Measurements from ENCODE around the gene ATP8B1. TPM values are rescaled to one million over a fixed set of nuclear protein-coding genes. Genes with fewer than 3 reads are reported as not detected.

ATP8B1 gene
- total and polyA plus RNA-seq, 7 donors, result 8.1 to 94.1 (median 18.0) TPM

GRCh38 chr18:57655740-57656139, 147.4 kb downstream of the ATP8B1 start:
- peaks cover 0 to 37% (median 2%) of the 10 kb centered on the region in 4 donors for H3K36me3 ChIP-seq

DNA sequence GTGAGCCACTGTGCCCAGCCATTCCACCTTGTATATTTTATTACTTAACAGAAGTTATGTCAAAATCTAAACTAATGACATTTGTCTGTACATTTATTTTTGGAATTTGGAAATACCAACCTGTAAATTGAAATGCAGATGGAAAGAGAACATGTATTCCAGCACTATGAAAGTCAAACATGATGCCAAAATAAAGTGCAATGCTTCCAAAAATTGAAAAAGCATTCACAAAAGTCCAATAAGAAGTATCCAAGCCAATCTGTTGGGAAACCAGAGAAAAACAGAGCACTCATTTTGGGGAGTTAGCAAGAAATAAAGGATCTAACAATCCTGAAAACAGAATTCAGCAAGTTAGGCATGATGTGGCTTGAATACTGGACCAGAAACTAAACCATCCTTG, 151.2 kb downstream of the ATP8B1 start:
- DNase-seq, result no peak
- intact Hi-C loops (cut with DNase I), result no loop called here
- Histone ChIP-seq H3K4me3 (no peak overlapping the region), H3K27ac (no peak overlapping the region), H3K36me3 (peaks cover 0 to 34% (median 4%) of the 10 kb centered on the region in 4 donors), H3K4me1 (no peaks in the 10 kb centered on the region), H3K9me3 (peaks cover 0 to 6% (median 5%) of the 10 kb centered on the region in 4 donors), H3K27me3 (no peaks in the 10 kb centered on the region)
- TF ChIP-seq POLR2AphosphoS5 (IDR thresholded peaks at IDR 0.05) (no peak), POLR2A (IDR thresholded peaks at IDR 0.05) (no peak), CTCF (IDR thresholded peaks at IDR 0.05) (no peak), EP300 (IDR thresholded peaks at IDR 0.05) (no peak)

More at GRCh38 chr18:57655740-57656139, 147.4 kb downstream of the ATP8B1 start:
- Histone ChIP-seq H3K4me3 (no peak overlapping the region), H3K27ac (no peak overlapping the region), H3K27me3 (no peaks in the 10 kb centered on the region), H3K4me1 (no peaks in the 10 kb centered on the region), H3K9me3 (peaks cover 0 to 6% (median 5%) of the 10 kb centered on the region in 4 donors)
- no peak for DNase-seq
- no peak for TF ChIP-seq CTCF (IDR thresholded peaks at IDR 0.05)
- TF ChIP-seq POLR2A (IDR thresholded peaks at IDR 0.05), result no peak
- no peak for TF ChIP-seq EP300 (IDR thresholded peaks at IDR 0.05)
- no peak for TF ChIP-seq POLR2AphosphoS5 (IDR thresholded peaks at IDR 0.05)
- intact Hi-C loops (cut with DNase I), result no loop called here
- WGBS, 2 donors, result 92 to 98% methylated on average over 2 of the region's 2 CpGs

DNA sequence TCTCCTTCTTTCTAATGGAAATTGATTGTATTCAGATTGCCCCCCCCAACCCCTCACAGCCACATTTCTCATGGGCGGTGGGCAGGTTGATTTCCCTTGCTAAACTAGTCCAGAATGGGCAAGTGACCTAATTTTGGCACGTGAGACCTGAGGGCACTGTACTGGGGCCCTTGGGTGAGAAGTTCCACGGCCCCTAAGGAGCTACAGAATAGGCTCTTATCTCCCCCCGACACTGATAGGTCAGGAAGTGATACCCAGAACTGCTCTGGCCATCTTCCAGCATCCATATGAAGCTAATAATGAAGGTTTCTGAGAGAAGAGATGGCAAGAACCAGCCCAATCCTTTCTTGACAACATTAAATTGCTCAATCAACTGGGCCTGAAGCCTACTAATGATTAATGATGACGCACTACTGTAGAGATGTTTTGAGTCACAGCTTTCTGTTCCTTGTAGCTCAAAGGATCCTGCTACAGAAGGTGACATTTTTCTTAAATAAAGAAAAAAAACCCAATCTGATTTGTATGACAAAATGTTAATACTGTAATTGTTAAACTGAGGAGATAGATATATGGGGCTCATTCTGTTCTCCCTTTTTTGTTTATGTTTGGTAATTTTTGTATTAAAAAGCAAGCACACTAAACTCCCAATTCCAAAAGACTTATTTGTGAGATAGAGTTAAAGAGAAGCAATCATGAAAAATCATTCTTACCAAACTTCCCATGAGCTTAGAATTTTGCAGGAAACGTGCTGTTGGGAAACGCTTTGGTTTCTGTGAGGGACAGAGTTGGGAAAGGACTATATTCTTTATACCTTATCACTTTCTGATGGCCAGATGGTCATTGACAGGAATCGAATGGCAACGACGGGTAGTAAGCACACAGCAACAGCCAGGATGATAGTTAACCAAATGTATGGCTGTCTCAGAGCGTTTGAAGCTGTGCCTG, 153.3 kb downstream of the ATP8B1 start:
- H3K36me3 ChIP-seq, result peaks cover 0 to 22% (median 4%) of the 10 kb centered on the region in 4 donors
- 82 to 91% methylated on average over 11 of the region's 11 CpGs for WGBS, 2 donors

DNA sequence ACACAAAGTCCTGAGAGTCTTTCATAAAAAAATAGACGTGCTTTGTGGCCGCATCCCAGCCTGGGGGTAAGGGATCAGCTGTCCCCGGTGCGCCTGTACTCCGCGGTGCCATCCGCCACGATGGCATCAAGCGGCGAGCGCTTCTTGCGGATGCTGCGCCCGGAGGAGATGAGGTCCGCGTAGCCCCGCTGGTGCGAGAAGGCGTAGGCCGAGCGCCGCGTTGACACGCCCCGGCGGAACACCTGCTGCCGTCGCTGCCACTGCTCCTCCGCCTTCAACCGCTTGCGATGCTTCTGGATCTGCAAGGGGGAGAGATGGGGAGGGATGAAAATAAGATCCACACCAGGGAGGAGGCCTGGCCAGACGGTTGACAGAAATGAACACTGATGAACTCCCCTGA, 154.7 kb downstream of the ATP8B1 start:
- DNase-seq, result no peak
- WGBS, 2 donors, result 93 to 95% methylated on average over 32 of the region's 32 CpGs
- H3K9me3 ChIP-seq, result no peaks in the 10 kb centered on the region
- no peak overlapping the region for H3K27ac ChIP-seq
- H3K27me3 ChIP-seq, result no peaks in the 10 kb centered on the region
- TF ChIP-seq POLR2AphosphoS5 (IDR thresholded peaks at IDR 0.05) (no peak), POLR2A (IDR thresholded peaks at IDR 0.05) (no peak), CTCF (IDR thresholded peaks at IDR 0.05) (no peak), EP300 (IDR thresholded peaks at IDR 0.05) (no peak)
- no peaks in the 10 kb centered on the region for H3K4me1 ChIP-seq
- peaks cover 0 to 20% (median 4%) of the 10 kb centered on the region in 4 donors for H3K36me3 ChIP-seq
- no peak overlapping the region for H3K4me3 ChIP-seq
- intact Hi-C loops (cut with DNase I), result no loop called here

More for the DNA sequence above, 153.3 kb downstream of the ATP8B1 start:
- DNase-seq, result no peak
- Histone ChIP-seq H3K4me1 (no peaks in the 10 kb centered on the region), H3K27ac (peak overlapping the region in 1 of 4 donors; percentile 11), H3K9me3 (no peaks in the 10 kb centered on the region), H3K4me3 (no peak overlapping the region), H3K27me3 (no peaks in the 10 kb centered on the region)
- no peak for TF ChIP-seq POLR2A (IDR thresholded peaks at IDR 0.05)
- no peak for TF ChIP-seq POLR2AphosphoS5 (IDR thresholded peaks at IDR 0.05)
- no peak for TF ChIP-seq CTCF (IDR thresholded peaks at IDR 0.05)
- TF ChIP-seq EP300 (IDR thresholded peaks at IDR 0.05), result no peak
- intact Hi-C loops (cut with DNase I), result no loop called here
